LNCaP clone FGC (cell line): ENCODE measurements around the gene KRTAP10-4.

Source experiments
- DNase-seq: peaks from one replicate; pipeline ENCODE4 v3.0.0-alpha.2; 2011; ENCODE audit warnings: low read depth
- H3K4me3 ChIP-seq: 2 replicates; pipeline ENCODE4 v1.5.1; 2011; ENCODE audit warnings: mild to moderate bottlenecking, low read depth, low read length, control low read depth
- CTCF ChIP-seq: IDR thresholded peaks from 2 replicates; pipeline ENCODE4 v1.5.1; 2012; ENCODE audit warnings: mild to moderate bottlenecking; ENCODE audit not compliant: control insufficient read depth, insufficient read depth; ENCODE audit errors: extremely low read depth

Gene KRTAP10-4

GRCh38 chr21:44527983-44528633 lies 45.4 kb upstream of the KRTAP10-4 start:
- H3K4me3 ChIP-seq: no peak overlapping the region
- no peak for DNase-seq
- TF ChIP-seq CTCF: no peak

- DNase-seq: no peak
- TF ChIP-seq CTCF: no peak
Observed at GRCh38 chr21:44528634-44528995, 44.9 kb upstream of the KRTAP10-4 start.

GRCh38 chr21:44529011-44529421 lies 44.5 kb upstream of the KRTAP10-4 start:
- DNase-seq: no peak
- no peak for TF ChIP-seq CTCF
- no peak overlapping the region for H3K4me3 ChIP-seq

More at GRCh38 chr21:44528634-44528995, 44.9 kb upstream of the KRTAP10-4 start:
- no peak overlapping the region for H3K4me3 ChIP-seq

GRCh38 chr21:44529503-44530125 lies 43.9 kb upstream of the KRTAP10-4 start:
- TF ChIP-seq CTCF: no peak
- no peak for DNase-seq
- H3K4me3 ChIP-seq: no peak overlapping the region

GRCh38 chr21:44530221-44530902 lies 43.2 kb upstream of the KRTAP10-4 start:
- no peak overlapping the region for H3K4me3 ChIP-seq
- DNase-seq: no peak
- no peak for TF ChIP-seq CTCF

- DNase-seq: no peak
- no peak overlapping the region for H3K4me3 ChIP-seq
- no peak for TF ChIP-seq CTCF
Observed at GRCh38 chr21:44530903-44531605, 42.5 kb upstream of the KRTAP10-4 start.
